HUES64 (cell line): ENCODE data around the gene NAALADL2.

Experiments
- H3K27ac ChIP-seq: 2 replicates; pipeline ENCODE4 v1.7.0; 2013; ENCODE audit warnings: low read depth, low read length, inconsistent platforms
- H3K27me3 ChIP-seq: 2 replicates; pipeline ENCODE4 v1.6.1; 2013; ENCODE audit warnings: mild to moderate bottlenecking, low read length; ENCODE audit not compliant: insufficient read depth
- H3K36me3 ChIP-seq: 2 replicates; pipeline ENCODE4 v1.6.1; 2013; ENCODE audit warnings: mild to moderate bottlenecking, low read length; ENCODE audit not compliant: insufficient read depth
- H3K4me1 ChIP-seq: 2 replicates; pipeline ENCODE4 v1.6.1; 2013; ENCODE audit warnings: mild to moderate bottlenecking, low read length, moderate library complexity; ENCODE audit not compliant: insufficient read depth
- H3K4me3 ChIP-seq: 2 replicates; pipeline ENCODE4 v1.5.1; 2013; ENCODE audit warnings: mild to moderate bottlenecking, low read length, moderate library complexity
- H3K9ac ChIP-seq: 2 replicates; pipeline ENCODE4 v1.6.1; 2013; ENCODE audit warnings: mild to moderate bottlenecking, low read depth, low read length
- H3K9me3 ChIP-seq: 2 replicates; pipeline ENCODE4 v1.6.1; 2013; ENCODE audit warnings: low read depth, low read length; ENCODE audit not compliant: insufficient read depth
- WGBS: fragments of 150-250, 120-280 bp; methylation state at CpG from one replicate; pipeline ENCODE4 v1.1.7; 2013; ENCODE audit warnings: missing lambda C conversion rate; 5-methylcytosine and 5-hydroxymethylcytosine counted together

Gene NAALADL2

GRCh38 chr3:175308097-175308496, 449.0 kb downstream of the NAALADL2 start:
- Histone ChIP-seq H3K4me1 (no peaks in the 10 kb centered on the region), H3K9me3 (no peaks in the 10 kb centered on the region), H3K4me3 (no peak overlapping the region), H3K36me3 (no peaks in the 10 kb centered on the region), H3K9ac (no peak overlapping the region), H3K27me3 (no peaks in the 10 kb centered on the region), H3K27ac (no peak overlapping the region)
- 95% methylated on average over 6 of the region's 6 CpGs for WGBS

GRCh38 chr3:175310046-175310445, 450.9 kb downstream of the NAALADL2 start:
- Histone ChIP-seq H3K9ac (no peak overlapping the region), H3K4me1 (no peaks in the 10 kb centered on the region), H3K9me3 (no peaks in the 10 kb centered on the region), H3K27me3 (no peaks in the 10 kb centered on the region), H3K4me3 (no peak overlapping the region), H3K27ac (no peak overlapping the region), H3K36me3 (no peaks in the 10 kb centered on the region)
- WGBS, result no CpG with 5 or more reads among the region's 2 CpGs

GRCh38 chr3:175311404-175311803, 452.3 kb downstream of the NAALADL2 start:
- no peaks in the 10 kb centered on the region for H3K9me3 ChIP-seq
- H3K27ac ChIP-seq, result no peak overlapping the region
- H3K36me3 ChIP-seq, result no peaks in the 10 kb centered on the region
- H3K9ac ChIP-seq, result no peak overlapping the region
- H3K27me3 ChIP-seq, result no peaks in the 10 kb centered on the region
- H3K4me1 ChIP-seq, result no peaks in the 10 kb centered on the region
- 100% methylated on average over 1 of the region's 1 CpG for WGBS
- no peak overlapping the region for H3K4me3 ChIP-seq

- no peaks in the 10 kb centered on the region for H3K4me1 ChIP-seq
- WGBS, result no CpG with 5 or more reads among the region's 3 CpGs
- H3K36me3 ChIP-seq, result no peaks in the 10 kb centered on the region
- H3K9ac ChIP-seq, result no peak overlapping the region
- H3K27me3 ChIP-seq, result no peaks in the 10 kb centered on the region
- no peak overlapping the region for H3K27ac ChIP-seq
- H3K9me3 ChIP-seq, result no peaks in the 10 kb centered on the region
- H3K4me3 ChIP-seq, result no peak overlapping the region
These were observed 452.8 kb downstream of the NAALADL2 start for GRCh38 chr3:175311946-175312345.

GRCh38 chr3:175312791-175313190, 453.7 kb downstream of the NAALADL2 start:
- H3K9me3 ChIP-seq, result no peaks in the 10 kb centered on the region

GRCh38 chr3:175316799-175317198, 457.7 kb downstream of the NAALADL2 start:
- no peaks in the 10 kb centered on the region for H3K27me3 ChIP-seq
- no peak overlapping the region for H3K27ac ChIP-seq
- WGBS, result 100% methylated on average over 1 of the region's 1 CpG
- H3K9ac ChIP-seq, result no peak overlapping the region
- no peaks in the 10 kb centered on the region for H3K9me3 ChIP-seq
- no peak overlapping the region for H3K4me3 ChIP-seq
- no peaks in the 10 kb centered on the region for H3K4me1 ChIP-seq
- H3K36me3 ChIP-seq, result no peaks in the 10 kb centered on the region

More at GRCh38 chr3:175312791-175313190, 453.7 kb downstream of the NAALADL2 start:
- no peak overlapping the region for H3K4me3 ChIP-seq
- no peak overlapping the region for H3K27ac ChIP-seq
- H3K36me3 ChIP-seq, result no peaks in the 10 kb centered on the region
- H3K9ac ChIP-seq, result no peak overlapping the region
- H3K27me3 ChIP-seq, result no peaks in the 10 kb centered on the region
- WGBS, result 89% methylated on average over 4 of the region's 4 CpGs
- H3K4me1 ChIP-seq, result no peaks in the 10 kb centered on the region

GRCh38 chr3:175325440-175325839, 466.3 kb downstream of the NAALADL2 start:
- no peak overlapping the region for H3K9ac ChIP-seq
- no peaks in the 10 kb centered on the region for H3K36me3 ChIP-seq
- H3K9me3 ChIP-seq, result no peaks in the 10 kb centered on the region
- no peak overlapping the region for H3K4me3 ChIP-seq
- no peaks in the 10 kb centered on the region for H3K27me3 ChIP-seq
- 89% methylated on average over 1 of the region's 1 CpG for WGBS
- H3K27ac ChIP-seq, result no peak overlapping the region
- H3K4me1 ChIP-seq, result no peaks in the 10 kb centered on the region

GRCh38 chr3:175326041-175326440, 466.9 kb downstream of the NAALADL2 start:
- Histone ChIP-seq H3K4me3 (no peak overlapping the region), H3K9ac (no peak overlapping the region), H3K4me1 (no peaks in the 10 kb centered on the region), H3K36me3 (no peaks in the 10 kb centered on the region), H3K27me3 (no peaks in the 10 kb centered on the region), H3K9me3 (no peaks in the 10 kb centered on the region), H3K27ac (no peak overlapping the region)
- 94% methylated on average over 4 of the region's 4 CpGs for WGBS

- H3K9ac ChIP-seq, result no peak overlapping the region
- no peaks in the 10 kb centered on the region for H3K4me1 ChIP-seq
- no peak overlapping the region for H3K27ac ChIP-seq
- H3K36me3 ChIP-seq, result no peaks in the 10 kb centered on the region
- H3K9me3 ChIP-seq, result no peaks in the 10 kb centered on the region
- no peaks in the 10 kb centered on the region for H3K27me3 ChIP-seq
- no peak overlapping the region for H3K4me3 ChIP-seq
- WGBS, result 98% methylated on average over 2 of the region's 2 CpGs
These were observed 470.2 kb downstream of the NAALADL2 start for GRCh38 chr3:175329373-175329772.

- Histone ChIP-seq H3K4me1 (peaks cover 7% of the 10 kb centered on the region; the same call in 1 of the 2 replicates), H3K9ac (no peak overlapping the region), H3K27me3 (no peaks in the 10 kb centered on the region), H3K9me3 (no peaks in the 10 kb centered on the region), H3K36me3 (no peaks in the 10 kb centered on the region), H3K27ac (no peak overlapping the region), H3K4me3 (no peak overlapping the region)
- 92% methylated on average over 2 of the region's 2 CpGs for WGBS
These were observed 476.1 kb downstream of the NAALADL2 start for GRCh38 chr3:175335229-175335628.

- 88% methylated on average over 2 of the region's 2 CpGs for WGBS
- Histone ChIP-seq H3K4me3 (no peak overlapping the region), H3K36me3 (no peaks in the 10 kb centered on the region), H3K9ac (no peak overlapping the region), H3K9me3 (no peaks in the 10 kb centered on the region), H3K27me3 (no peaks in the 10 kb centered on the region), H3K27ac (no peak overlapping the region), H3K4me1 (peaks cover 7% of the 10 kb centered on the region; the same call in 1 of the 2 replicates)
These were observed 477.4 kb downstream of the NAALADL2 start for GRCh38 chr3:175336406-175337133.

- Histone ChIP-seq H3K36me3 (no peaks in the 10 kb centered on the region), H3K4me1 (peaks cover 7% of the 10 kb centered on the region; the same call in 1 of the 2 replicates), H3K27ac (no peak overlapping the region), H3K4me3 (no peak overlapping the region), H3K9ac (no peak overlapping the region), H3K9me3 (no peaks in the 10 kb centered on the region), H3K27me3 (no peaks in the 10 kb centered on the region)
- WGBS, result 100% methylated on average over 2 of the region's 2 CpGs
These were observed 478.5 kb downstream of the NAALADL2 start for GRCh38 chr3:175337631-175338030.
